GM23338 (cell line): ENCODE data around the gene GPAT2.
"Not testable (repeated sequence)": the region's sequence is repeated elsewhere in the genome, so short reads cannot be mapped to it uniquely, and the experiment has no call there.

Source experiments
- EZH2 ChIP-seq: fragments of 200-600 bp; sonication (generic); IDR thresholded peaks from one replicate; pipeline ENCODE4 v1.8.0; 2017; ENCODE audit warnings: antibody characterized with exemption, mild to moderate bottlenecking, low read depth; ENCODE audit not compliant: unreplicated experiment
- EZH2phosphoT487 ChIP-seq: fragments of 200-600 bp; sonication (generic); IDR thresholded peaks from one replicate; pipeline ENCODE4 v1.8.1; 2018; ENCODE audit warnings: antibody characterized with exemption; ENCODE audit not compliant: unreplicated experiment
- JUNB ChIP-seq: IDR thresholded peaks from one replicate; pipeline ENCODE4 v1.6.1; 2016; ENCODE audit warnings: antibody characterized with exemption; ENCODE audit not compliant: unreplicated experiment
- POLR2AphosphoS5 ChIP-seq: IDR thresholded peaks from 2 replicates; pipeline ENCODE4 v1.6.1; 2016; ENCODE audit warnings: antibody characterized with exemption, low read depth
- TF ChIP-seq, protein P1 (sequence below), 2 experiments: fragments of 200-600 bp in 1 of 2; sonication (generic) in 1 of 2; conservative IDR thresholded peaks; 2 replicates each; pipeline versions ENCODE4 v1.5.1 to v1.6.1; 2016 to 2017; ENCODE audit warnings: antibody characterized with exemption in 2 of 2, low read depth in 2 of 2, mild to moderate bottlenecking in 2 of 2, moderate library complexity in 1 of 2

- TF ChIP-seq, protein P1, sequence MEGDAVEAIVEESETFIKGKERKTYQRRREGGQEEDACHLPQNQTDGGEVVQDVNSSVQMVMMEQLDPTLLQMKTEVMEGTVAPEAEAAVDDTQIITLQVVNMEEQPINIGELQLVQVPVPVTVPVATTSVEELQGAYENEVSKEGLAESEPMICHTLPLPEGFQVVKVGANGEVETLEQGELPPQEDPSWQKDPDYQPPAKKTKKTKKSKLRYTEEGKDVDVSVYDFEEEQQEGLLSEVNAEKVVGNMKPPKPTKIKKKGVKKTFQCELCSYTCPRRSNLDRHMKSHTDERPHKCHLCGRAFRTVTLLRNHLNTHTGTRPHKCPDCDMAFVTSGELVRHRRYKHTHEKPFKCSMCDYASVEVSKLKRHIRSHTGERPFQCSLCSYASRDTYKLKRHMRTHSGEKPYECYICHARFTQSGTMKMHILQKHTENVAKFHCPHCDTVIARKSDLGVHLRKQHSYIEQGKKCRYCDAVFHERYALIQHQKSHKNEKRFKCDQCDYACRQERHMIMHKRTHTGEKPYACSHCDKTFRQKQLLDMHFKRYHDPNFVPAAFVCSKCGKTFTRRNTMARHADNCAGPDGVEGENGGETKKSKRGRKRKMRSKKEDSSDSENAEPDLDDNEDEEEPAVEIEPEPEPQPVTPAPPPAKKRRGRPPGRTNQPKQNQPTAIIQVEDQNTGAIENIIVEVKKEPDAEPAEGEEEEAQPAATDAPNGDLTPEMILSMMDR (conservative IDR thresholded peaks at IDR 0.05; ENCODE audit: low read depth in 2 of 2) = peak in 1 of 2 experiments; percentile 15; a peak in 2 of 4 replicates
- not testable (repeated sequence) for TF ChIP-seq POLR2AphosphoS5, JUNB, EZH2, EZH2phosphoT487
Measured at GRCh38 chr2:96009833-96010232, 24.9 kb downstream of the GPAT2 start.
